GM12878 (cell line): ENCODE measurements around the gene PRSS56. TPM values are rescaled to one million over a fixed set of nuclear protein-coding genes. Genes with fewer than 3 reads are reported as not detected.

Experiments used
- ATAC-seq: fragments of 200-7000 bp; cut with Tn5 transposase; 3 replicates; pipeline ENCODE4 v1.9.1; 2020; ENCODE audit warnings: mild to moderate bottlenecking, moderate library complexity
- BruUV-seq: library from RNA; stranded (reverse); fragments of 400-500 nt; replicated peaks from 2 replicates; lab custom pipeline; 2021; lab: Mats Ljungman, UMichigan
- CTCF ChIA-PET: fragments of 300-600 bp; sonication (Branson Sonifier 250); formaldehyde crosslinking; extraction: SDS; loops from one replicate; lab custom pipeline; 2021; ENCODE audit warnings: inconsistent platforms; lab: Yijun Ruan, JAX
- POLR2A ChIA-PET: fragments of 350-600 bp; formaldehyde crosslinking; extraction: SDS; loops from one replicate; lab custom pipeline; 2021; ENCODE audit warnings: inconsistent platforms; lab: Charles Lee
- RAD21 ChIA-PET: fragments of 300-600 bp; sonication (Branson Sonifier 250); formaldehyde crosslinking; loops from one replicate; lab custom pipeline; 2023; ENCODE audit warnings: antibody characterized with exemption; ENCODE audit not compliant: unreplicated experiment; lab: Charles Lee
- SMC1A ChIA-PET: fragments of 300-600 bp; sonication (Branson Sonifier 250); formaldehyde crosslinking; loops from one replicate; lab custom pipeline; 2023; ENCODE audit not compliant: unreplicated experiment, uncharacterized antibody; lab: Charles Lee
- DNase-seq: peaks from one replicate; pipeline ENCODE4 v3.0.0-alpha.2; 2011; ENCODE audit warnings: low read depth, low spot score
- FAIRE-seq: peaks from 3 replicates; lab custom pipeline; 2011; peaks lifted over from hg19 to GRCh38; lab: Jason Lieb, UNC
- H2AFZ ChIP-seq: 2 replicates; pipeline ENCODE4 v1.6.0; 2011; ENCODE audit warnings: low read depth, low read length, control low read depth; ENCODE audit not compliant: control insufficient read depth
- H3K27ac ChIP-seq: 2 replicates; pipeline ENCODE4 v1.5.1; 2011; ENCODE audit warnings: control low read depth; ENCODE audit not compliant: control insufficient read depth, insufficient read depth
- H3K27me3 ChIP-seq, 2 experiments: replicated peaks in 1 of 2; 2 replicates each; pipeline versions ENCODE4 v1.6.0 to v1.6.1; 2011; ENCODE audit warnings: low read length in 1 of 2; ENCODE audit not compliant: control insufficient read depth in 2 of 2, insufficient read depth in 2 of 2
- H3K36me3 ChIP-seq, 2 experiments: 2 replicates each; pipeline ENCODE4 v1.5.1; 2011; ENCODE audit warnings: low read length in 1 of 2; ENCODE audit not compliant: control insufficient read depth in 2 of 2, insufficient read depth in 2 of 2
- H3K4me1 ChIP-seq: 2 replicates; pipeline ENCODE4 v1.6.1; 2011; ENCODE audit warnings: mild to moderate bottlenecking, low read length, moderate library complexity, mixed read lengths; ENCODE audit not compliant: control insufficient read depth, insufficient read depth
- H3K4me2 ChIP-seq: 2 replicates; pipeline ENCODE4 v1.6.0; 2011; ENCODE audit warnings: control low read depth; ENCODE audit not compliant: control insufficient read depth, insufficient read depth
- H3K4me3 ChIP-seq: fragments of 200-600 bp; sonication (generic); 2 replicates; pipeline ENCODE4 v1.5.1; 2016
- H3K79me2 ChIP-seq: 2 replicates; pipeline ENCODE4 v1.6.0; 2011; ENCODE audit warnings: low read length; ENCODE audit not compliant: control insufficient read depth, insufficient read depth
- H3K9ac ChIP-seq: 2 replicates; pipeline ENCODE4 v1.8.0; 2011; ENCODE audit warnings: low read length, control low read depth, mixed read lengths; ENCODE audit not compliant: control insufficient read depth, insufficient read depth
- H3K9me3 ChIP-seq: replicated peaks from 3 replicates; pipeline ENCODE4 v1.5.1; 2011; ENCODE audit warnings: mild to moderate bottlenecking, low read length; ENCODE audit not compliant: control insufficient read depth, insufficient read depth
- H4K20me1 ChIP-seq: 2 replicates; pipeline ENCODE4 v1.6.0; 2011; ENCODE audit not compliant: control insufficient read depth, insufficient read depth
- BRCA1 ChIP-seq: IDR thresholded peaks from 2 replicates; pipeline ENCODE4 v1.6.1; 2011; ENCODE audit warnings: low read depth, low read length, improper control_type of control experiment
- CBX5 ChIP-seq: sonication (generic); IDR thresholded peaks from 2 replicates; pipeline ENCODE4 v1.6.1; 2016; ENCODE audit warnings: low read depth, moderate library complexity, mild to moderate bottlenecking, inconsistent platforms
- CEBPB ChIP-seq, 2 experiments: fragments of 150-350 bp in 1 of 2; IDR thresholded peaks; 2 replicates each; pipeline ENCODE4 v1.6.1; 2012 to 2014; ENCODE audit warnings: low read depth in 2 of 2, low read length in 2 of 2, borderline replicate concordance in 1 of 2, inconsistent platforms in 1 of 2
- CHD2 ChIP-seq: IDR thresholded peaks from 2 replicates; pipeline ENCODE4 v1.6.1; 2011; ENCODE audit warnings: low read depth, low read length, improper control_type of control experiment, borderline replicate concordance
- HDAC2 ChIP-seq: fragments of 200-600 bp; sonication (generic); IDR thresholded peaks from 2 replicates; pipeline ENCODE4 v1.6.1; 2017
- NBN ChIP-seq: fragments of 450-650 bp; IDR thresholded peaks from 2 replicates; pipeline ENCODE4 v1.6.1; 2016
- NR2C2 ChIP-seq: IDR thresholded peaks from 2 replicates; pipeline ENCODE4 v1.6.1; 2011; ENCODE audit warnings: borderline replicate concordance, low read depth; ENCODE audit not compliant: control insufficient read depth, insufficient read length
- SIN3A ChIP-seq: IDR thresholded peaks from 2 replicates; pipeline ENCODE4 v1.6.1; 2012; ENCODE audit warnings: low read depth, low read length, improper control_type of control experiment
- ZZZ3 ChIP-seq: IDR thresholded peaks from 2 replicates; pipeline ENCODE4 v1.6.1; 2011; ENCODE audit warnings: low read depth; ENCODE audit not compliant: control insufficient read depth, insufficient read length
- WGBS: methylation state at CpG from one replicate; pipeline ENCODE4 v1.1.6; 2016; ENCODE audit warnings: low lambda C conversion rate; ENCODE audit not compliant: insufficient replicate concordance, insufficient coverage; ENCODE audit errors: missing lambda C conversion rate; 5-methylcytosine and 5-hydroxymethylcytosine counted together
- in situ Hi-C: fragments of 300-500 bp; cut with MboI; formaldehyde crosslinking; loops from 9 replicates; pipeline ENCODE4 v1.14.3; 2018; ENCODE audit warnings: mixed read lengths
- intact Hi-C: fragments of 100-400 bp; cut with micrococcal nuclease; formaldehyde crosslinking; loops from one replicate; pipeline ENCODE4 v1.14.2; 2022; ENCODE audit not compliant: unreplicated experiment
- polyA plus RNA-seq, 11 experiments: library from polyadenylated mRNA; depleted of rRNA in 4 of 11; unstranded in 6 of 11; stranded (reverse) in 5 of 11; fragments of >200 nt; fragmentation: Nextera tagmentation in 4 of 11; fragmentation: Illumina TruSeq in 1 of 11; extraction: Ambion mirVana in 4 of 11; extraction: Trizol in 1 of 11; gene quantifications; 1 replicate in 1 of 11; 2 replicates in 10 of 11; pipeline versions ENCODE4 v1.2.1 to v1.2.3, GENCODE V29; 2011 to 2016; ENCODE audit warnings: inconsistent platforms in 2 of 11, missing spikeins in 2 of 11, low read depth in 1 of 11
- total RNA-seq, 4 experiments: library from RNA; depleted of rRNA in 3 of 4; stranded (reverse); fragments of >200 nt in 3 of 4; fragmentation: Illumina TruSeq in 1 of 4; extraction: Trizol in 1 of 4; gene quantifications; 2 replicates each; pipeline versions ENCODE4 v1.2.1 to v1.2.3, GENCODE V29; 2013 to 2021
- TF ChIP-seq, protein P1 (sequence below): IDR thresholded peaks from 2 replicates; pipeline ENCODE4 v1.6.1; 2012; ENCODE audit warnings: low read depth, low read length, improper control_type of control experiment
- TF ChIP-seq, protein P2 (sequence below): IDR thresholded peaks from 2 replicates; pipeline ENCODE4 v1.6.1; 2011; ENCODE audit warnings: low read depth, mild to moderate bottlenecking, low read length, moderate library complexity, borderline replicate concordance; ENCODE audit errors: extremely low read depth

PRSS56 gene
- total and polyA plus RNA-seq, 10 of the 15 experiments (the other 5 are each of a cell fraction or from before 2014, with no cell fraction given), result not detected

DNA sequence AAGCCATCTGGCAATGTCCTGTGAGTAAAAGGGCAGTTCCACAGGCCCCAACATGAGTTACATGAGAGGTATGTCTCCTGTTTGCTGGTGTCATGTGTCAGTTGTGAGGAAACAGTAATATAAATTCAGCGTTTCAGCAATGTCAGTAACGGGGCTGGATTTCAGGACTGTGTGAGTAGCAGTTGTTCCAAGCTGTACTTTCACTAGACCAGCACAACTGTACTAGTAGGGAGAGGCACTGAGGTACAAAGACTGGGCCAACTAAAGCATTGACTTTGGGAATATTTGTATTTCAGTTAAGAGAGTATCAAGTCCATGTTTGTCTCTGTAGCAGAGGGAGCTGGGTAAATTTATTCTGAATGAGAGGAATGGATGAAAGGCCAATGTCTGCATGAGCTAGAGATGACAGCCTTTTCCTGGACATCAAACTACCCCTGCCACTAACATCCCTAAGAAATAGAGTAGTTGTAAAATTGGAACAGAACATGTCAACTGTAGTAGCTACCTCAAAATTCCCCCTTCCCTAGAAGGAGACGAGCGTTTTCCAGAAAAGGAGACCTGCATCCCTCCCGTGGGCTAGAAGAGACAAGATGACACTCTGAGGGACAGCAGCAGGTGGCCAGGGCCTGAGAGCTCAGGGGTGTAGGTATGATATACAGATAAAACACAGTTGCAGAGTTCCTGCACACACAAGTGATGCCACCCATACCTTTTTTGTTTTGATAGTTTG is 54.7 kb downstream of the PRSS56 start:
- H3K9ac ChIP-seq, result no peak overlapping the region
- RAD21 ChIA-PET, result no interaction called here
- no peaks in the 10 kb centered on the region for H3K27me3 ChIP-seq
- DNase-seq (no peak), FAIRE-seq (no peak), ATAC-seq (no peak)
- H3K27ac ChIP-seq, result no peak overlapping the region
- H2AFZ ChIP-seq, result no peak overlapping the region
- no peak for TF ChIP-seq CBX5
- TF ChIP-seq SIN3A, result no peak
- TF ChIP-seq, protein P1, sequence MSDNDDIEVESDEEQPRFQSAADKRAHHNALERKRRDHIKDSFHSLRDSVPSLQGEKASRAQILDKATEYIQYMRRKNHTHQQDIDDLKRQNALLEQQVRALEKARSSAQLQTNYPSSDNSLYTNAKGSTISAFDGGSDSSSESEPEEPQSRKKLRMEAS, result no peak
- TF ChIP-seq ZZZ3, result no peak
- no peak for TF ChIP-seq CEBPB (IDR thresholded peaks at IDR 0.05; ENCODE audit: borderline replicate concordance in 1 of 2, low read depth in 2 of 2, low read length in 2 of 2)
- TF ChIP-seq HDAC2, result no peak
- TF ChIP-seq, protein P2, sequence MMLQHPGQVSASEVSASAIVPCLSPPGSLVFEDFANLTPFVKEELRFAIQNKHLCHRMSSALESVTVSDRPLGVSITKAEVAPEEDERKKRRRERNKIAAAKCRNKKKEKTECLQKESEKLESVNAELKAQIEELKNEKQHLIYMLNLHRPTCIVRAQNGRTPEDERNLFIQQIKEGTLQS, result no peak
- TF ChIP-seq NBN, result no peak
- TF ChIP-seq CHD2, result no peak
- TF ChIP-seq BRCA1, result no peak
- TF ChIP-seq NR2C2, result no peak
- TF ChIP-seq, all 136 proteins: peak for 0
- ChIA-PET CTCF (no interaction called here), SMC1A (no interaction called here), POLR2A (interaction anchor here (0.6 kb wide), 1 partner anchor 400 kb away, joined by 3 read pairs; no protein-coding TSS in a partner anchor)
- in situ Hi-C loops (no loop called here), intact Hi-C loops (no loop called here)
- 96% methylated on average over 5 of the region's 5 CpGs for WGBS
- Histone ChIP-seq H4K20me1 (no peaks in the 10 kb centered on the region), H3K9me3 (no peaks in the 10 kb centered on the region), H3K79me2 (no peaks in the 10 kb centered on the region), H3K4me2 (no peak overlapping the region), H3K4me3 (no peak overlapping the region), H3K36me3 (peaks cover 0 to 26% of the 10 kb centered on the region in 2 experiments), H3K4me1 (peaks cover 3% of the 10 kb centered on the region; the same call in 1 of the 2 replicates)
- no TSS peak for BruUV-seq

Other genes with a start within 250 kb of the PRSS56 start
Only the 7 nearest of the 10 such genes appear.
- gene ALPI, start 64.2 kb upstream of the PRSS56 start, total RNA-seq (2014; rRNA removed), result not detected in 2 replicates
- not detected in 2 replicates for gene ALPI, start 64.2 kb upstream of the PRSS56 start, total RNA-seq (2014; rRNA removed; fragmentation: Illumina TruSeq; extraction: Trizol)
- not detected in 2 replicates for gene ALPI, start 64.2 kb upstream of the PRSS56 start, total RNA-seq (2021)
- gene ALPI, start 64.2 kb upstream of the PRSS56 start, polyA plus RNA-seq (2011; rRNA removed), result not detected in 2 replicates
- not detected in 2 replicates for gene ALPI, start 64.2 kb upstream of the PRSS56 start, polyA plus RNA-seq (2014; fragmentation: Illumina TruSeq; extraction: Trizol)
- not detected for gene ALPI, start 64.2 kb upstream of the PRSS56 start, polyA plus RNA-seq (2014; fragmentation: Nextera tagmentation; extraction: Ambion mirVana)
- gene ALPI, start 64.2 kb upstream of the PRSS56 start, polyA plus RNA-seq (2014; rRNA removed), result not detected in 2 replicates
- not detected for gene ALPI, start 64.2 kb upstream of the PRSS56 start, polyA plus RNA-seq (2016; fragmentation: Nextera tagmentation; extraction: Ambion mirVana)
- not detected in 2 replicates for gene ECEL1, start 32.6 kb upstream of the PRSS56 start, total RNA-seq (2014; rRNA removed)
- not detected in 2 replicates for gene ECEL1, start 32.6 kb upstream of the PRSS56 start, total RNA-seq (2014; rRNA removed; fragmentation: Illumina TruSeq; extraction: Trizol)
- gene ECEL1, start 32.6 kb upstream of the PRSS56 start, total RNA-seq (2021), result 0.08 TPM in 1 of 2 replicates, not detected in the other
- gene ECEL1, start 32.6 kb upstream of the PRSS56 start, polyA plus RNA-seq (2011; rRNA removed), result not detected in 2 replicates
- not detected in 2 replicates for gene ECEL1, start 32.6 kb upstream of the PRSS56 start, polyA plus RNA-seq (2014; fragmentation: Illumina TruSeq; extraction: Trizol)
- not detected for gene ECEL1, start 32.6 kb upstream of the PRSS56 start, polyA plus RNA-seq (2014; fragmentation: Nextera tagmentation; extraction: Ambion mirVana)
- gene ECEL1, start 32.6 kb upstream of the PRSS56 start, polyA plus RNA-seq (2014; rRNA removed), result not detected in 2 replicates
- gene ECEL1, start 32.6 kb upstream of the PRSS56 start, polyA plus RNA-seq (2016; fragmentation: Nextera tagmentation; extraction: Ambion mirVana), result not detected
- gene CHRND, start 5.8 kb downstream of the PRSS56 start, total RNA-seq (2014; rRNA removed), result not detected in 2 replicates
- gene CHRND, start 5.8 kb downstream of the PRSS56 start, total RNA-seq (2014; rRNA removed; fragmentation: Illumina TruSeq; extraction: Trizol), result not detected in 2 replicates
- not detected in 2 replicates for gene CHRND, start 5.8 kb downstream of the PRSS56 start, total RNA-seq (2021)
- not detected in 2 replicates for gene CHRND, start 5.8 kb downstream of the PRSS56 start, polyA plus RNA-seq (2011; rRNA removed)
- not detected in 2 replicates for gene CHRND, start 5.8 kb downstream of the PRSS56 start, polyA plus RNA-seq (2014; fragmentation: Illumina TruSeq; extraction: Trizol)
- not detected for gene CHRND, start 5.8 kb downstream of the PRSS56 start, polyA plus RNA-seq (2014; fragmentation: Nextera tagmentation; extraction: Ambion mirVana)
- not detected in 2 replicates for gene CHRND, start 5.8 kb downstream of the PRSS56 start, polyA plus RNA-seq (2014; rRNA removed)
- gene CHRND, start 5.8 kb downstream of the PRSS56 start, polyA plus RNA-seq (2016; fragmentation: Nextera tagmentation; extraction: Ambion mirVana), result not detected
- gene CHRNG, start 19.3 kb downstream of the PRSS56 start, total RNA-seq (2014; rRNA removed), result 0.05 TPM in 1 of 2 replicates, not detected in the other
- not detected in 2 replicates for gene CHRNG, start 19.3 kb downstream of the PRSS56 start, total RNA-seq (2014; rRNA removed; fragmentation: Illumina TruSeq; extraction: Trizol)
- gene CHRNG, start 19.3 kb downstream of the PRSS56 start, total RNA-seq (2021), result not detected in 2 replicates
- not detected in 2 replicates for gene CHRNG, start 19.3 kb downstream of the PRSS56 start, polyA plus RNA-seq (2011; rRNA removed)
- not detected in 2 replicates for gene CHRNG, start 19.3 kb downstream of the PRSS56 start, polyA plus RNA-seq (2014; fragmentation: Illumina TruSeq; extraction: Trizol)
- not detected for gene CHRNG, start 19.3 kb downstream of the PRSS56 start, polyA plus RNA-seq (2014; fragmentation: Nextera tagmentation; extraction: Ambion mirVana)
- not detected in 2 replicates for gene CHRNG, start 19.3 kb downstream of the PRSS56 start, polyA plus RNA-seq (2014; rRNA removed)
- under 1 TPM in 1 of 2 experiments, not detected in 1; 0.17 TPM for gene CHRNG, start 19.3 kb downstream of the PRSS56 start, polyA plus RNA-seq (2016; fragmentation: Nextera tagmentation; extraction: Ambion mirVana)
- 5.9 and 7.4 TPM in 2 replicates for gene TIGD1, start 30.2 kb downstream of the PRSS56 start, total RNA-seq (2014; rRNA removed)
- gene TIGD1, start 30.2 kb downstream of the PRSS56 start, total RNA-seq (2014; rRNA removed; fragmentation: Illumina TruSeq; extraction: Trizol), result 5.6 and 6.0 TPM in 2 replicates
- 4.6 and 5.3 TPM in 2 replicates for gene TIGD1, start 30.2 kb downstream of the PRSS56 start, total RNA-seq (2021)
- gene TIGD1, start 30.2 kb downstream of the PRSS56 start, polyA plus RNA-seq (2011; rRNA removed), result 4.2 and 5.7 TPM in 2 replicates
- gene TIGD1, start 30.2 kb downstream of the PRSS56 start, polyA plus RNA-seq (2014; fragmentation: Illumina TruSeq; extraction: Trizol), result 5.2 and 6.6 TPM in 2 replicates
- gene TIGD1, start 30.2 kb downstream of the PRSS56 start, polyA plus RNA-seq (2014; fragmentation: Nextera tagmentation; extraction: Ambion mirVana), result 1 to 10 TPM; 1.4 to 2.0 TPM
- 5.6 and 5.9 TPM in 2 replicates for gene TIGD1, start 30.2 kb downstream of the PRSS56 start, polyA plus RNA-seq (2014; rRNA removed)
- gene TIGD1, start 30.2 kb downstream of the PRSS56 start, polyA plus RNA-seq (2016; fragmentation: Nextera tagmentation; extraction: Ambion mirVana), result 1 to 10 TPM; 6.6 to 8.4 TPM
- 72.5 and 83.5 TPM in 2 replicates for gene EIF4E2, start 30.3 kb downstream of the PRSS56 start, total RNA-seq (2014; rRNA removed)
- gene EIF4E2, start 30.3 kb downstream of the PRSS56 start, total RNA-seq (2014; rRNA removed; fragmentation: Illumina TruSeq; extraction: Trizol), result 103 and 130 TPM in 2 replicates
- gene EIF4E2, start 30.3 kb downstream of the PRSS56 start, total RNA-seq (2021), result 73.2 and 73.3 TPM in 2 replicates
- gene EIF4E2, start 30.3 kb downstream of the PRSS56 start, polyA plus RNA-seq (2011; rRNA removed), result 49.2 and 56.1 TPM in 2 replicates
- 116 and 121 TPM in 2 replicates for gene EIF4E2, start 30.3 kb downstream of the PRSS56 start, polyA plus RNA-seq (2014; fragmentation: Illumina TruSeq; extraction: Trizol)
- gene EIF4E2, start 30.3 kb downstream of the PRSS56 start, polyA plus RNA-seq (2014; fragmentation: Nextera tagmentation; extraction: Ambion mirVana), result 100 to 1,000 TPM; 100 to 158 TPM
- 71.1 and 78.0 TPM in 2 replicates for gene EIF4E2, start 30.3 kb downstream of the PRSS56 start, polyA plus RNA-seq (2014; rRNA removed)
- 100 to 1,000 TPM; 119 to 135 TPM for gene EIF4E2, start 30.3 kb downstream of the PRSS56 start, polyA plus RNA-seq (2016; fragmentation: Nextera tagmentation; extraction: Ambion mirVana)
- not detected in 2 replicates for gene EFHD1, start 113.2 kb downstream of the PRSS56 start, total RNA-seq (2014; rRNA removed)
- not detected in 2 replicates for gene EFHD1, start 113.2 kb downstream of the PRSS56 start, total RNA-seq (2014; rRNA removed; fragmentation: Illumina TruSeq; extraction: Trizol)
- 0.19 TPM in 1 of 2 replicates, not detected in the other for gene EFHD1, start 113.2 kb downstream of the PRSS56 start, total RNA-seq (2021)
- not detected in 2 replicates for gene EFHD1, start 113.2 kb downstream of the PRSS56 start, polyA plus RNA-seq (2011; rRNA removed)
- gene EFHD1, start 113.2 kb downstream of the PRSS56 start, polyA plus RNA-seq (2014; fragmentation: Illumina TruSeq; extraction: Trizol), result 0.07 TPM in 1 of 2 replicates, not detected in the other
- not detected for gene EFHD1, start 113.2 kb downstream of the PRSS56 start, polyA plus RNA-seq (2014; fragmentation: Nextera tagmentation; extraction: Ambion mirVana)
- gene EFHD1, start 113.2 kb downstream of the PRSS56 start, polyA plus RNA-seq (2014; rRNA removed), result not detected in 2 replicates
- gene EFHD1, start 113.2 kb downstream of the PRSS56 start, polyA plus RNA-seq (2016; fragmentation: Nextera tagmentation; extraction: Ambion mirVana), result not detected